ENCODE measurements around the gene ERBB2. TPM values are rescaled to one million over a fixed set of nuclear protein-coding genes. Genes with fewer than 3 reads are reported as not detected.

ERBB2 gene
- polyA plus RNA-seq, 4 donors = 43.0 to 208 (median 69.7) TPM

- H3K36me3 ChIP-seq (ENCODE audit: control insufficient read depth in 3 of 3, insufficient read depth in 2 of 3, low read depth in 1 of 3, low read length in 3 of 3) = no peaks in the 10 kb centered on the region
- no peak overlapping the region for H3K27ac ChIP-seq (ENCODE audit: low read depth in 1 of 3, low read length in 2 of 3)
- peaks cover 0 to 3% (median 0%) of the 10 kb centered on the region in 3 donors for H3K27me3 ChIP-seq (ENCODE audit: control insufficient read depth in 3 of 3, insufficient read depth in 3 of 3, low read length in 3 of 3)
- H3K4me1 ChIP-seq (ENCODE audit: control insufficient read depth in 3 of 3, insufficient read depth in 2 of 3, low read depth in 1 of 3, low read length in 2 of 3) = no peaks in the 10 kb centered on the region
- 40 to 61% (median 40%) methylated on average over 3 of the region's 3 CpGs for WGBS, 3 donors
- FAIRE-seq (no peak), DNase-seq (no peak)
- no peak overlapping the region for H3K4me3 ChIP-seq (ENCODE audit: low read depth in 1 of 3, low read length in 3 of 3)
- no peaks in the 10 kb centered on the region for H3K9me3 ChIP-seq (ENCODE audit: control insufficient read depth in 2 of 2, insufficient read depth in 1 of 2, low read depth in 1 of 2, low read length in 1 of 2)
These were observed 65.3 kb downstream of the ERBB2 start for GRCh38 chr17:39765175-39765574.

- H3K4me3 ChIP-seq (ENCODE audit: low read depth in 1 of 3, low read length in 3 of 3) = no peak overlapping the region
- no peak for DNase-seq
- 87 to 90% (median 90%) methylated on average over 18 of the region's 18 CpGs for WGBS, 3 donors
- no peak overlapping the region for H3K27ac ChIP-seq (ENCODE audit: low read depth in 1 of 3, low read length in 2 of 3)
- H3K9me3 ChIP-seq (ENCODE audit: control insufficient read depth in 2 of 2, insufficient read depth in 1 of 2, low read depth in 1 of 2, low read length in 1 of 2) = no peaks in the 10 kb centered on the region
- H3K27me3 ChIP-seq (ENCODE audit: control insufficient read depth in 3 of 3, insufficient read depth in 3 of 3, low read length in 3 of 3) = peaks cover 0 to 2% (median 0%) of the 10 kb centered on the region in 3 donors
- no peak for FAIRE-seq
- no peaks in the 10 kb centered on the region for H3K36me3 ChIP-seq (ENCODE audit: control insufficient read depth in 3 of 3, insufficient read depth in 2 of 3, low read depth in 1 of 3, low read length in 3 of 3)
- no peaks in the 10 kb centered on the region for H3K4me1 ChIP-seq (ENCODE audit: control insufficient read depth in 3 of 3, insufficient read depth in 2 of 3, low read depth in 1 of 3, low read length in 2 of 3)
These were observed 65.9 kb downstream of the ERBB2 start for GRCh38 chr17:39765766-39766165.

- 44 to 62% (median 55%) methylated on average over 3 of the region's 3 CpGs for WGBS, 3 donors
- H3K4me3 ChIP-seq (ENCODE audit: low read depth in 1 of 3, low read length in 3 of 3) = no peak overlapping the region
- H3K27me3 ChIP-seq (ENCODE audit: control insufficient read depth in 3 of 3, insufficient read depth in 3 of 3, low read length in 3 of 3) = no peaks in the 10 kb centered on the region
- peak overlapping the region in 2 of 3 donors; percentile 2 to 63 for H3K27ac ChIP-seq (ENCODE audit: low read depth in 1 of 3, low read length in 2 of 3)
- FAIRE-seq (no peak), DNase-seq (no peak)
- no peaks in the 10 kb centered on the region for H3K4me1 ChIP-seq (ENCODE audit: control insufficient read depth in 3 of 3, insufficient read depth in 2 of 3, low read depth in 1 of 3, low read length in 2 of 3)
- no peaks in the 10 kb centered on the region for H3K9me3 ChIP-seq (ENCODE audit: control insufficient read depth in 2 of 2, insufficient read depth in 1 of 2, low read depth in 1 of 2, low read length in 1 of 2)
- no peaks in the 10 kb centered on the region for H3K36me3 ChIP-seq (ENCODE audit: control insufficient read depth in 3 of 3, insufficient read depth in 2 of 3, low read depth in 1 of 3, low read length in 3 of 3)
These were observed 67.3 kb downstream of the ERBB2 start for GRCh38 chr17:39767147-39767546.

- Histone ChIP-seq H3K4me3 (ENCODE audit: low read depth in 1 of 3, low read length in 3 of 3) (no peak overlapping the region), H3K4me1 (ENCODE audit: control insufficient read depth in 3 of 3, insufficient read depth in 2 of 3, low read depth in 1 of 3, low read length in 2 of 3) (no peaks in the 10 kb centered on the region), H3K27ac (ENCODE audit: low read depth in 1 of 3, low read length in 2 of 3) (peak overlapping the region in 2 of 3 donors; percentile 38 to 44), H3K27me3 (ENCODE audit: control insufficient read depth in 3 of 3, insufficient read depth in 3 of 3, low read length in 3 of 3) (no peaks in the 10 kb centered on the region), H3K9me3 (ENCODE audit: control insufficient read depth in 2 of 2, insufficient read depth in 1 of 2, low read depth in 1 of 2, low read length in 1 of 2) (no peaks in the 10 kb centered on the region), H3K36me3 (ENCODE audit: control insufficient read depth in 3 of 3, insufficient read depth in 2 of 3, low read depth in 1 of 3, low read length in 3 of 3) (no peaks in the 10 kb centered on the region)
- WGBS, 3 donors = 34 to 47% (median 38%) methylated on average over 8 of the region's 8 CpGs
- FAIRE-seq (no peak), DNase-seq (peak in 1 of 2 donors; percentile 48)
These were observed 70.2 kb downstream of the ERBB2 start for GRCh38 chr17:39769974-39770587.

- FAIRE-seq (no peak), DNase-seq (no peak)
- Histone ChIP-seq H3K4me1 (ENCODE audit: control insufficient read depth in 3 of 3, insufficient read depth in 2 of 3, low read depth in 1 of 3, low read length in 2 of 3) (no peaks in the 10 kb centered on the region), H3K36me3 (ENCODE audit: control insufficient read depth in 3 of 3, insufficient read depth in 2 of 3, low read depth in 1 of 3, low read length in 3 of 3) (no peaks in the 10 kb centered on the region), H3K27ac (ENCODE audit: low read depth in 1 of 3, low read length in 2 of 3) (peak overlapping the region in 2 of 3 donors; percentile 53 to 86), H3K27me3 (ENCODE audit: control insufficient read depth in 3 of 3, insufficient read depth in 3 of 3, low read length in 3 of 3) (no peaks in the 10 kb centered on the region), H3K4me3 (ENCODE audit: low read depth in 1 of 3, low read length in 3 of 3) (no peak overlapping the region), H3K9me3 (ENCODE audit: control insufficient read depth in 2 of 2, insufficient read depth in 1 of 2, low read depth in 1 of 2, low read length in 1 of 2) (no peaks in the 10 kb centered on the region)
These were observed 72.6 kb downstream of the ERBB2 start for GRCh38 chr17:39772415-39772814.

- Histone ChIP-seq H3K27me3 (ENCODE audit: control insufficient read depth in 3 of 3, insufficient read depth in 3 of 3, low read length in 3 of 3) (no peaks in the 10 kb centered on the region), H3K9me3 (ENCODE audit: control insufficient read depth in 2 of 2, insufficient read depth in 1 of 2, low read depth in 1 of 2, low read length in 1 of 2) (no peaks in the 10 kb centered on the region), H3K4me3 (ENCODE audit: low read depth in 1 of 3, low read length in 3 of 3) (no peak overlapping the region), H3K27ac (ENCODE audit: low read depth in 1 of 3, low read length in 2 of 3) (peak overlapping the region in 2 of 3 donors; percentile 53 to 86), H3K36me3 (ENCODE audit: control insufficient read depth in 3 of 3, insufficient read depth in 2 of 3, low read depth in 1 of 3, low read length in 3 of 3) (no peaks in the 10 kb centered on the region), H3K4me1 (ENCODE audit: control insufficient read depth in 3 of 3, insufficient read depth in 2 of 3, low read depth in 1 of 3, low read length in 2 of 3) (no peaks in the 10 kb centered on the region)
- FAIRE-seq (no peak), DNase-seq (peak in 1 of 2 donors; percentile 45)
- 69 to 79% (median 73%) methylated on average over 7 of the region's 7 CpGs for WGBS, 3 donors
These were observed 73.4 kb downstream of the ERBB2 start for GRCh38 chr17:39772987-39773934.

GRCh38 chr17:39774047-39774446 is 74.2 kb downstream of the ERBB2 start:
- Histone ChIP-seq H3K27me3 (ENCODE audit: control insufficient read depth in 3 of 3, insufficient read depth in 3 of 3, low read length in 3 of 3) (no peaks in the 10 kb centered on the region), H3K4me3 (ENCODE audit: low read depth in 1 of 3, low read length in 3 of 3) (no peak overlapping the region), H3K4me1 (ENCODE audit: control insufficient read depth in 3 of 3, insufficient read depth in 2 of 3, low read depth in 1 of 3, low read length in 2 of 3) (no peaks in the 10 kb centered on the region), H3K9me3 (ENCODE audit: control insufficient read depth in 2 of 2, insufficient read depth in 1 of 2, low read depth in 1 of 2, low read length in 1 of 2) (no peaks in the 10 kb centered on the region), H3K36me3 (ENCODE audit: control insufficient read depth in 3 of 3, insufficient read depth in 2 of 3, low read depth in 1 of 3, low read length in 3 of 3) (no peaks in the 10 kb centered on the region), H3K27ac (ENCODE audit: low read depth in 1 of 3, low read length in 2 of 3) (peak overlapping the region in 2 of 3 donors; percentile 33 to 78)
- WGBS, 3 donors = 67 to 69% (median 68%) methylated on average over 4 of the region's 4 CpGs
- DNase-seq = no peak
- FAIRE-seq = no peak

GRCh38 chr17:39775031-39775430 is 75.2 kb downstream of the ERBB2 start:
- Histone ChIP-seq H3K9me3 (ENCODE audit: control insufficient read depth in 2 of 2, insufficient read depth in 1 of 2, low read depth in 1 of 2, low read length in 1 of 2) (no peaks in the 10 kb centered on the region), H3K36me3 (ENCODE audit: control insufficient read depth in 3 of 3, insufficient read depth in 2 of 3, low read depth in 1 of 3, low read length in 3 of 3) (no peaks in the 10 kb centered on the region), H3K4me3 (ENCODE audit: low read depth in 1 of 3, low read length in 3 of 3) (peak overlapping the region in 1 of 3 donors; percentile 27), H3K27ac (ENCODE audit: low read depth in 1 of 3, low read length in 2 of 3) (peak overlapping the region in 2 of 3 donors; percentile 5 to 32), H3K4me1 (ENCODE audit: control insufficient read depth in 3 of 3, insufficient read depth in 2 of 3, low read depth in 1 of 3, low read length in 2 of 3) (no peaks in the 10 kb centered on the region), H3K27me3 (ENCODE audit: control insufficient read depth in 3 of 3, insufficient read depth in 3 of 3, low read length in 3 of 3) (no peaks in the 10 kb centered on the region)
- FAIRE-seq = no peak
- WGBS, 3 donors = 64 to 80% (median 70%) methylated on average over 2 of the region's 2 CpGs
- DNase-seq = no peak
